HepG2 (cell line): ENCODE measurements around the gene GALNT1. TPM values are rescaled to one million over a fixed set of nuclear protein-coding genes. Genes with fewer than 3 reads are reported as not detected.

ENCODE experiments used
- ATF1 ChIP-seq: IDR thresholded peaks from 2 replicates; pipeline ENCODE4 v1.6.1; 2016; ENCODE audit warnings: mild to moderate bottlenecking, control low read depth
- BCLAF1 ChIP-seq: fragments of 450-650 bp; IDR thresholded peaks from 2 replicates; pipeline ENCODE4 v1.6.1; 2017; ENCODE audit warnings: mild to moderate bottlenecking
- CEBPB ChIP-seq: IDR thresholded peaks from 2 replicates; pipeline ENCODE4 v1.6.1; 2011; ENCODE audit warnings: low read depth, low read length, improper control_type of control experiment, borderline replicate concordance
- HNF4A ChIP-seq: sonication (generic); formaldehyde crosslinking; IDR thresholded peaks from 2 replicates; pipeline ENCODE4 v1.4.0; 2020; ENCODE audit warnings: missing genetic modification reagents
- HNF4G ChIP-seq, 2 experiments: sonication (generic) in 1 of 2; formaldehyde crosslinking in 1 of 2; IDR thresholded peaks; 2 replicates each; pipeline versions ENCODE4 v1.4.0 to v1.6.1; 2011 to 2020; ENCODE audit warnings: borderline replicate concordance in 2 of 2, low read depth in 2 of 2, mild to moderate bottlenecking in 2 of 2, low read length in 1 of 2, missing genetic modification reagents in 1 of 2, moderate library complexity in 1 of 2
- NFYB ChIP-seq: sonication (generic); formaldehyde crosslinking; IDR thresholded peaks from 2 replicates; pipeline ENCODE4 v1.4.0; 2020; ENCODE audit warnings: missing genetic modification reagents
- PAXIP1 ChIP-seq: sonication (generic); formaldehyde crosslinking; conservative IDR thresholded peaks from 2 replicates; pipeline ENCODE4 v1.4.0; 2020; ENCODE audit warnings: mild to moderate bottlenecking, missing genetic modification reagents, moderate library complexity
- RBM22 ChIP-seq: fragments of 200-400 bp; formaldehyde crosslinking; optimal IDR thresholded peaks from 2 replicates; pipeline ENCODE3; 2017; ENCODE audit warnings: mild to moderate bottlenecking, low read length, moderate library complexity
- RELA ChIP-seq: sonication (generic); formaldehyde crosslinking; IDR thresholded peaks from 2 replicates; pipeline ENCODE4 v1.4.0; 2020; ENCODE audit warnings: missing genetic modification reagents
- SOX13 ChIP-seq, 3 experiments: fragments of 450-650 bp in 1 of 3; sonication (generic) in 1 of 3; formaldehyde crosslinking in 1 of 3; IDR thresholded peaks in 2 of 3; conservative IDR thresholded peaks in 1 of 3; 2 replicates each; pipeline versions ENCODE4 v1.5.0 to v1.6.1; 2016 to 2020; ENCODE audit warnings: antibody characterized with exemption in 1 of 3, mild to moderate bottlenecking in 1 of 3, missing compliant biosample characterization in 1 of 3, missing genetic modification reagents in 1 of 3, moderate library complexity in 1 of 3
- STAT5B ChIP-seq: sonication (generic); formaldehyde crosslinking; IDR thresholded peaks from 2 replicates; pipeline ENCODE4 v1.4.0; 2020; ENCODE audit warnings: missing genetic modification reagents
- TAF1 ChIP-seq: sonication (generic); formaldehyde crosslinking; IDR thresholded peaks from 2 replicates; pipeline ENCODE4 v1.4.0; 2020; ENCODE audit warnings: missing genetic modification reagents
- THYN1 ChIP-seq: sonication (generic); formaldehyde crosslinking; IDR thresholded peaks from 2 replicates; pipeline ENCODE4 v1.8.1; 2023; ENCODE audit warnings: low read depth, mild to moderate bottlenecking, moderate library complexity, missing genetic modification reagents, borderline replicate concordance
- ZNF382 ChIP-seq: sonication (generic); formaldehyde crosslinking; IDR thresholded peaks from 2 replicates; pipeline ENCODE4 v1.5.0; 2020; ENCODE audit warnings: missing genetic modification reagents, mild to moderate bottlenecking, borderline replicate concordance
- ZNF720 ChIP-seq: sonication (generic); formaldehyde crosslinking; IDR thresholded peaks from 2 replicates; pipeline ENCODE4 v1.4.0; 2020; ENCODE audit warnings: missing genetic modification reagents
- polyA plus RNA-seq, 8 experiments: library from polyadenylated mRNA; depleted of rRNA in 3 of 8; stranded (reverse) in 7 of 8; unstranded in 1 of 8; fragments of >200 nt; fragmentation: Illumina TruSeq in 4 of 8; extraction: Trizol in 4 of 8; gene quantifications; 2 replicates each; pipeline versions ENCODE4 v1.2.1 to v1.2.3, GENCODE V29; 2011 to 2016; ENCODE audit warnings: low read depth in 4 of 8, missing spikeins in 1 of 8, mixed read lengths in 1 of 8; ENCODE audit not compliant: insufficient read depth in 1 of 8
- total RNA-seq, 5 experiments: library from RNA; depleted of rRNA; stranded (reverse); fragments of >200 nt; fragmentation: Illumina TruSeq; extraction: Trizol; gene quantifications; 2 replicates each; pipeline ENCODE4 v1.2.3, GENCODE V29; 2016; ENCODE audit warnings: low read depth in 1 of 5
- TF ChIP-seq, protein P1 (sequence below): sonication (generic); formaldehyde crosslinking; IDR thresholded peaks from 2 replicates; pipeline ENCODE4 v1.4.0; 2020; ENCODE audit warnings: mild to moderate bottlenecking, missing genetic modification reagents

The GALNT1 gene
- total and polyA plus RNA-seq, 2 of the 13 experiments (the other 11 are each of a cell fraction or from before 2014, with no cell fraction given) = 41.1 to 100 TPM

DNA sequence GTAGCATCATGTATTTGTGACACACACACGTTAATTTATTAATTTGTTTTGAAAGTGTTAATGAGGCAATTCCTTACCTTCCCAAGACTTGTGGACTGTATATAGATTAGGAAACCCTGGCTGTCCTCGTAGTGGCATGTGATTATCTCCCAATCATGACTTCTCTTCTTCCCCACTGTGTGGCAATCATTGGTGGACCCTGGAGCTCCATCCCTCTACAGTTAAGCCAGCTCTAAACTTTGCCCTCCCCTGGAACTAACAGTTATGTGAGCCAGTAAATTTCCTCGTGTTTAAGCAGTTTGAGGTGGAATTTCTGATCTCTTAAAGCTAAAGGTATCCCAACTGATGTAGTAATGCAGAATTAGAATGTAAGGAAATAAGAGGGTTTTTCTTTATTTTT lies 22.0 kb downstream of the GALNT1 start (continued):
- TF ChIP-seq, protein P1, sequence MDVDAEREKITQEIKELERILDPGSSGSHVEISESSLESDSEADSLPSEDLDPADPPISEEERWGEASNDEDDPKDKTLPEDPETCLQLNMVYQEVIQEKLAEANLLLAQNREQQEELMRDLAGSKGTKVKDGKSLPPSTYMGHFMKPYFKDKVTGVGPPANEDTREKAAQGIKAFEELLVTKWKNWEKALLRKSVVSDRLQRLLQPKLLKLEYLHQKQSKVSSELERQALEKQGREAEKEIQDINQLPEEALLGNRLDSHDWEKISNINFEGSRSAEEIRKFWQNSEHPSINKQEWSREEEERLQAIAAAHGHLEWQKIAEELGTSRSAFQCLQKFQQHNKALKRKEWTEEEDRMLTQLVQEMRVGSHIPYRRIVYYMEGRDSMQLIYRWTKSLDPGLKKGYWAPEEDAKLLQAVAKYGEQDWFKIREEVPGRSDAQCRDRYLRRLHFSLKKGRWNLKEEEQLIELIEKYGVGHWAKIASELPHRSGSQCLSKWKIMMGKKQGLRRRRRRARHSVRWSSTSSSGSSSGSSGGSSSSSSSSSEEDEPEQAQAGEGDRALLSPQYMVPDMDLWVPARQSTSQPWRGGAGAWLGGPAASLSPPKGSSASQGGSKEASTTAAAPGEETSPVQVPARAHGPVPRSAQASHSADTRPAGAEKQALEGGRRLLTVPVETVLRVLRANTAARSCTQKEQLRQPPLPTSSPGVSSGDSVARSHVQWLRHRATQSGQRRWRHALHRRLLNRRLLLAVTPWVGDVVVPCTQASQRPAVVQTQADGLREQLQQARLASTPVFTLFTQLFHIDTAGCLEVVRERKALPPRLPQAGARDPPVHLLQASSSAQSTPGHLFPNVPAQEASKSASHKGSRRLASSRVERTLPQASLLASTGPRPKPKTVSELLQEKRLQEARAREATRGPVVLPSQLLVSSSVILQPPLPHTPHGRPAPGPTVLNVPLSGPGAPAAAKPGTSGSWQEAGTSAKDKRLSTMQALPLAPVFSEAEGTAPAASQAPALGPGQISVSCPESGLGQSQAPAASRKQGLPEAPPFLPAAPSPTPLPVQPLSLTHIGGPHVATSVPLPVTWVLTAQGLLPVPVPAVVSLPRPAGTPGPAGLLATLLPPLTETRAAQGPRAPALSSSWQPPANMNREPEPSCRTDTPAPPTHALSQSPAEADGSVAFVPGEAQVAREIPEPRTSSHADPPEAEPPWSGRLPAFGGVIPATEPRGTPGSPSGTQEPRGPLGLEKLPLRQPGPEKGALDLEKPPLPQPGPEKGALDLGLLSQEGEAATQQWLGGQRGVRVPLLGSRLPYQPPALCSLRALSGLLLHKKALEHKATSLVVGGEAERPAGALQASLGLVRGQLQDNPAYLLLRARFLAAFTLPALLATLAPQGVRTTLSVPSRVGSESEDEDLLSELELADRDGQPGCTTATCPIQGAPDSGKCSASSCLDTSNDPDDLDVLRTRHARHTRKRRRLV = no peak
- no peak for TF ChIP-seq ZNF382
- no peak for TF ChIP-seq RBM22
- TF ChIP-seq CEBPB = peak; percentile 61; the same call in 1 of the 2 replicates
- TF ChIP-seq TAF1 (CRISPR knock-in tag) = no peak
- no peak for TF ChIP-seq RELA (CRISPR knock-in tag)
- peak; percentile 69 for TF ChIP-seq HNF4A (CRISPR knock-in tag)
- TF ChIP-seq STAT5B (CRISPR knock-in tag) = no peak
- TF ChIP-seq NFYB (CRISPR knock-in tag) = peak; percentile 35; the same call in 1 of the 2 replicates
- no peak for TF ChIP-seq BCLAF1
- no peak for TF ChIP-seq SOX13 (IDR thresholded peaks at IDR 0.05)
- no peak for TF ChIP-seq SOX13 (CRISPR knock-in tag; conservative IDR thresholded peaks at IDR 0.05 in 1 of 2, IDR thresholded peaks at IDR 0.05 in 1 of 2)
- no peak for TF ChIP-seq ZNF720
- peak; percentile 18; the same call in 1 of the 2 replicates for TF ChIP-seq HNF4G (IDR thresholded peaks at IDR 0.05; ENCODE audit: borderline replicate concordance, low read depth, low read length)
- no peak for TF ChIP-seq HNF4G (CRISPR knock-in tag; IDR thresholded peaks at IDR 0.05; ENCODE audit: borderline replicate concordance, low read depth)
- no peak for TF ChIP-seq ATF1
- no peak for TF ChIP-seq THYN1 (CRISPR knock-in tag)
- no peak for TF ChIP-seq PAXIP1 (CRISPR knock-in tag)
